CD14-positive monocyte (primary cell): Measurements from ENCODE around the gene ST6GALNAC3. TPM values are rescaled to one million over a fixed set of nuclear protein-coding genes. Genes with fewer than 3 reads are reported as not detected.

Experiments
- DNase-seq, 3 donors: peaks; one replicate each; pipeline ENCODE4 v3.0.0-alpha.2; 2011 to 2022
- H2AFZ ChIP-seq: 2 replicates; pipeline ENCODE4 v1.6.0; 2012; ENCODE audit warnings: mild to moderate bottlenecking, low read depth, low read length, inconsistent platforms; ENCODE audit not compliant: insufficient read depth, poor library complexity, severe bottlenecking
- H3K27ac ChIP-seq, 2 donors: 1 replicate in 1 of 2; 2 replicates in 1 of 2; pipeline ENCODE4 v1.5.1; 2012 to 2013; ENCODE audit warnings: low read length in 2 of 2, control low read depth in 1 of 2, inconsistent platforms in 1 of 2, low read depth in 1 of 2, mild to moderate bottlenecking in 1 of 2
- H3K27me3 ChIP-seq, 2 donors: one replicate each; pipeline versions ENCODE4 v1.6.0 to v1.6.1; 2011 to 2013; ENCODE audit warnings: low read length in 2 of 2; ENCODE audit not compliant: control insufficient read depth in 2 of 2, insufficient read depth in 2 of 2
- H3K36me3 ChIP-seq, 2 donors: replicated peaks in 1 of 2; 1 replicate in 1 of 2; 2 replicates in 1 of 2; pipeline versions ENCODE4 v1.5.1 to v1.6.1; 2012 to 2013; ENCODE audit warnings: low read length in 2 of 2, control low read depth in 1 of 2, inconsistent platforms in 1 of 2, mild to moderate bottlenecking in 1 of 2; ENCODE audit not compliant: insufficient read depth in 2 of 2, control insufficient read depth in 1 of 2
- H3K4me1 ChIP-seq, 2 donors: 1 replicate in 1 of 2; 2 replicates in 1 of 2; pipeline versions ENCODE4 v1.5.1 to v1.6.1; 2012 to 2013; ENCODE audit warnings: low read length in 2 of 2, control low read depth in 1 of 2, inconsistent platforms in 1 of 2, mild to moderate bottlenecking in 1 of 2, moderate library complexity in 1 of 2; ENCODE audit not compliant: insufficient read depth in 2 of 2, control insufficient read depth in 1 of 2
- H3K4me2 ChIP-seq: replicated peaks from 2 replicates; pipeline ENCODE3; 2012; ENCODE audit warnings: low read length, moderate library complexity, mild to moderate bottlenecking; ENCODE audit not compliant: poor library complexity, severe bottlenecking; ENCODE audit errors: extremely low read depth
- H3K4me3 ChIP-seq, 3 experiments: fragments of 200-600 bp in 1 of 3; sonication (generic) in 1 of 3; replicated peaks in 1 of 3; 1 replicate in 2 of 3; 2 replicates in 1 of 3; pipeline ENCODE4 v1.5.1; 2011 to 2013; ENCODE audit warnings: low read length in 3 of 3, mild to moderate bottlenecking in 3 of 3, control low read depth in 2 of 3, low read depth in 2 of 3, inconsistent platforms in 1 of 3, moderate library complexity in 1 of 3
- H3K79me2 ChIP-seq: 2 replicates; pipeline ENCODE4 v1.6.0; 2012; ENCODE audit warnings: mild to moderate bottlenecking, control low read depth, inconsistent platforms, low read length, moderate library complexity; ENCODE audit not compliant: insufficient read depth
- H3K9ac ChIP-seq: 2 replicates; pipeline ENCODE4 v1.6.0; 2017; ENCODE audit warnings: low read length, mild to moderate bottlenecking; ENCODE audit not compliant: insufficient read depth, poor library complexity, severe bottlenecking
- H3K9me3 ChIP-seq, 2 donors: replicated peaks in 1 of 2; 1 replicate in 1 of 2; 2 replicates in 1 of 2; pipeline versions ENCODE4 v1.5.1 to v1.6.1; 2012 to 2013; ENCODE audit warnings: low read length in 2 of 2, control low read depth in 1 of 2; ENCODE audit not compliant: control insufficient read depth in 1 of 2, insufficient read depth in 1 of 2
- H4K20me1 ChIP-seq: 2 replicates; pipeline ENCODE4 v1.6.0; 2012; ENCODE audit warnings: mild to moderate bottlenecking, low read length, control low read depth, moderate library complexity; ENCODE audit not compliant: insufficient read depth
- H3K27ac Mint-ChIP-seq, 7 donors: one replicate each; pipeline ENCODE4 v1.8.0; 2020; ENCODE audit warnings: mild to moderate bottlenecking in 7 of 7, mixed read lengths in 7 of 7, moderate library complexity in 6 of 7, inconsistent platforms in 2 of 7
- H3K27me3 Mint-ChIP-seq, 3 donors: one replicate each; pipeline ENCODE4 v1.8.0; 2021 to 2022; ENCODE audit warnings: low read depth in 3 of 3, mild to moderate bottlenecking in 3 of 3, mixed read lengths in 3 of 3, moderate library complexity in 3 of 3, inconsistent platforms in 1 of 3
- H3K36me3 Mint-ChIP-seq, 2 donors: one replicate each; pipeline ENCODE4 v1.8.0; 2020; ENCODE audit warnings: mixed read lengths in 2 of 2, inconsistent platforms in 1 of 2, mild to moderate bottlenecking in 1 of 2
- H3K4me1 Mint-ChIP-seq: one replicate; pipeline ENCODE4 v1.8.0; 2020; ENCODE audit warnings: mild to moderate bottlenecking, mixed read lengths
- H3K4me3 Mint-ChIP-seq, 2 donors: one replicate each; pipeline ENCODE4 v1.8.0; 2020; ENCODE audit warnings: mild to moderate bottlenecking in 2 of 2, mixed read lengths in 2 of 2, moderate library complexity in 1 of 2
- H3K9me3 Mint-ChIP-seq, 7 donors: one replicate each; pipeline ENCODE4 v1.8.0; 2020 to 2022; ENCODE audit warnings: mixed read lengths in 7 of 7, mild to moderate bottlenecking in 6 of 7, moderate library complexity in 6 of 7, inconsistent platforms in 2 of 7
- CTCF ChIP-seq: fragments of 200-600 bp; IDR thresholded peaks from one replicate; pipeline ENCODE4 v1.8.0; 2022; ENCODE audit warnings: antibody characterized with exemption, mild to moderate bottlenecking
- WGBS: methylation state at CpG from one replicate; pipeline ENCODE4 v1.1.5; 2013; ENCODE audit warnings: missing lambda C conversion rate; ENCODE audit not compliant: insufficient coverage; 5-methylcytosine and 5-hydroxymethylcytosine counted together
- intact Hi-C, 2 donors: fragments of 100-400 bp; cut with micrococcal nuclease; formaldehyde crosslinking; loops; one replicate each; pipeline versions ENCODE4 v1.15.0 to v1.15.1; 2023
- polyA plus RNA-seq, 3 donors: library from polyadenylated mRNA; depleted of rRNA in 1 of 3; unstranded in 2 of 3; stranded (reverse) in 1 of 3; fragments of 300-500 nt in 2 of 3; fragments of >200 nt in 1 of 3; fragmentation: Illumina TruSeq in 2 of 3; gene quantifications; 1 replicate in 2 of 3; 2 replicates in 1 of 3; pipeline ENCODE4 v1.2.3, GENCODE V29; 2012 to 2021

The ST6GALNAC3 gene
- polyA plus RNA-seq, 3 donors = 6.5 to 9.2 (median 7.6) TPM

GRCh38 chr1:76661531-76661930 lies 587.0 kb downstream of the ST6GALNAC3 start:
- no peak overlapping the region for H3K9ac ChIP-seq
- no CpG with 5 or more reads among the region's 2 CpGs for WGBS
- no peaks in the 10 kb centered on the region for H3K27me3 ChIP-seq
- no peak for DNase-seq
- Mint-ChIP-seq H3K27me3 (no peaks in the 10 kb centered on the region), H3K36me3 (no peaks in the 10 kb centered on the region), H3K9me3 (peaks cover 3 to 20% (median 8%) of the 10 kb centered on the region in 7 donors), H3K4me3 (no peak overlapping the region), H3K4me1 (no peaks in the 10 kb centered on the region), H3K27ac (no peak overlapping the region)
- TF ChIP-seq CTCF = no peak
- no peak overlapping the region for H2AFZ ChIP-seq
- H3K4me2 ChIP-seq = no peak overlapping the region
- peaks cover 7 to 13% of the 10 kb centered on the region in 2 donors for H3K9me3 ChIP-seq
- no peaks in the 10 kb centered on the region for H3K79me2 ChIP-seq
- intact Hi-C loops = no loop called here
- no peaks in the 10 kb centered on the region for H3K4me1 ChIP-seq
- no peak overlapping the region for H3K27ac ChIP-seq
- no peak overlapping the region for H3K4me3 ChIP-seq
- no peaks in the 10 kb centered on the region for H4K20me1 ChIP-seq
- H3K36me3 ChIP-seq = no peaks in the 10 kb centered on the region

GRCh38 chr1:76666499-76666898 lies 592.0 kb downstream of the ST6GALNAC3 start:
- no peak overlapping the region for H3K4me3 Mint-ChIP-seq
- intact Hi-C loops = no loop called here
- no peaks in the 10 kb centered on the region for H3K4me1 ChIP-seq
- H2AFZ ChIP-seq = no peak overlapping the region
- H3K9me3 ChIP-seq = peaks cover 0 to 8% of the 10 kb centered on the region in 2 donors
- no peak overlapping the region for H3K27ac ChIP-seq
- peaks cover 0 to 1% (median 0%) of the 10 kb centered on the region in 3 donors for H3K27me3 Mint-ChIP-seq
- TF ChIP-seq CTCF = no peak
- no peak overlapping the region for H3K4me2 ChIP-seq
- no peaks in the 10 kb centered on the region for H3K79me2 ChIP-seq
- no peak for DNase-seq
- no peak overlapping the region for H3K4me3 ChIP-seq
- no peaks in the 10 kb centered on the region for H3K27me3 ChIP-seq
- no peak overlapping the region for H3K9ac ChIP-seq
- no peaks in the 10 kb centered on the region for H4K20me1 ChIP-seq
- no peak overlapping the region for H3K27ac Mint-ChIP-seq
- peaks cover 2 to 17% (median 7%) of the 10 kb centered on the region in 7 donors for H3K9me3 Mint-ChIP-seq
- no peaks in the 10 kb centered on the region for H3K36me3 Mint-ChIP-seq
- WGBS = 85% methylated on average over 2 of the region's 2 CpGs
- no peaks in the 10 kb centered on the region for H3K36me3 ChIP-seq
- no peaks in the 10 kb centered on the region for H3K4me1 Mint-ChIP-seq
